Muscle of arm (tissue), 12 donors: ENCODE measurements around the gene C20orf144. TPM values are rescaled to one million over a fixed set of nuclear protein-coding genes. Genes with fewer than 3 reads are reported as not detected.

Source experiments
- DNase-seq: peaks from one replicate; pipeline ENCODE4 v3.0.0-alpha.2; 2013
- polyA plus RNA-seq, 12 donors: library from polyadenylated mRNA; unstranded; fragments of 120-200 nt; gene quantifications; one replicate each; pipeline ENCODE4 v1.2.1, GENCODE V29; 2013; ENCODE audit not compliant: insufficient read length in 12 of 12

C20orf144 gene
- polyA plus RNA-seq, 12 donors = 0.10 to 0.34 (median 0.18) TPM; not detected in 3

- DNase-seq = no peak
These were observed 14.0 kb downstream of the C20orf144 start for GRCh38 chr20:33676121-33676520.

GRCh38 chr20:33676652-33677645 lies 14.8 kb downstream of the C20orf144 start:
- DNase-seq = no peak

- peak; percentile 72 for DNase-seq
These were observed 16.0 kb downstream of the C20orf144 start for GRCh38 chr20:33677991-33678702.

GRCh38 chr20:33679758-33680485 lies 17.8 kb downstream of the C20orf144 start:
- DNase-seq = no peak

- DNase-seq = no peak
These were observed 18.6 kb downstream of the C20orf144 start for GRCh38 chr20:33680686-33681085.

GRCh38 chr20:33681288-33681687 lies 19.2 kb downstream of the C20orf144 start:
- no peak for DNase-seq

GRCh38 chr20:33681728-33682353 lies 19.7 kb downstream of the C20orf144 start:
- no peak for DNase-seq

GRCh38 chr20:33684533-33685327 lies 22.6 kb downstream of the C20orf144 start:
- DNase-seq = no peak

GRCh38 chr20:33685328-33686099 lies 23.4 kb downstream of the C20orf144 start:
- peak; percentile 48 for DNase-seq

- peak; percentile 92 for DNase-seq
These were observed 24.2 kb downstream of the C20orf144 start, which contains the start of gene E2F1 for GRCh38 chr20:33686100-33686983. TSS of gene E2F1 (minus strand) at chr20:33686385. CDS start at chr20:33686264, 121 bp downstream.

GRCh38 chr20:33686984-33687366 lies 24.8 kb downstream of the C20orf144 start:
- no peak for DNase-seq

GRCh38 chr20:33687370-33687915 lies 25.3 kb downstream of the C20orf144 start:
- DNase-seq = no peak

GRCh38 chr20:33687993-33688937 lies 26.1 kb downstream of the C20orf144 start:
- no peak for DNase-seq

GRCh38 chr20:33688938-33689424 lies 26.9 kb downstream of the C20orf144 start:
- DNase-seq = no peak

- DNase-seq = no peak
These were observed 27.4 kb downstream of the C20orf144 start for GRCh38 chr20:33689493-33689892.

- no peak for DNase-seq
These were observed 27.8 kb downstream of the C20orf144 start for GRCh38 chr20:33689973-33690372.

- no peak for DNase-seq
These were observed 31.2 kb downstream of the C20orf144 start for GRCh38 chr20:33693289-33693688.
